A673 (cell line): Measurements from ENCODE around the gene ZNRF2.

Experiments
- EZH2 ChIP-seq: fragments of 200-600 bp; sonication (generic); IDR thresholded peaks from 2 replicates; pipeline ENCODE4 v1.6.1; 2017; ENCODE audit warnings: borderline replicate concordance, low read depth, mild to moderate bottlenecking, mixed read lengths, antibody characterized with exemption, low read length; ENCODE audit not compliant: poor library complexity, severe bottlenecking
- TF ChIP-seq, protein P1 (sequence below): fragments of 300-800, 200-600 bp; sonication (generic); conservative IDR thresholded peaks from 2 replicates; pipeline ENCODE4 v1.5.1; 2017; ENCODE audit warnings: low read depth, mild to moderate bottlenecking, antibody characterized with exemption, low read length, moderate library complexity, mixed read lengths

DNA sequence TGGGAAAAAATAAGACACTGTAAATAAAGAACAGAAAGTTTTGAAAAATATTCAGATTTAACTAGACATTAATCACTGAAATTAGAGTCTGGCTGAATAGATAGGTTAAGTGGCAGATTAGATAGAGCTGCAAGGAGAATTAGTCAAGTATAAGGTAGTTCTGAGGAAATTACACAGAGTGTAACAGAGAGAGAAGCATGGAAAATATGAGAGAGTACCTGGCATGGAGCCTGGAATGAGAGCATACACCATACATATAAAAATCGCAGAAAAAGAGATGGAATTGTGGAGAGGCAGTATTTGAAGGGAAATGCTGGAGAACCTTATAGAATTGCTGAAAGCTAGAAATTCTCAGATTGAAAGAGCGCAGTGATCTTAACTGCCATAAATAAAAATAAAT, 46.9 kb downstream of the ZNRF2 start:
- TF ChIP-seq, protein P1, sequence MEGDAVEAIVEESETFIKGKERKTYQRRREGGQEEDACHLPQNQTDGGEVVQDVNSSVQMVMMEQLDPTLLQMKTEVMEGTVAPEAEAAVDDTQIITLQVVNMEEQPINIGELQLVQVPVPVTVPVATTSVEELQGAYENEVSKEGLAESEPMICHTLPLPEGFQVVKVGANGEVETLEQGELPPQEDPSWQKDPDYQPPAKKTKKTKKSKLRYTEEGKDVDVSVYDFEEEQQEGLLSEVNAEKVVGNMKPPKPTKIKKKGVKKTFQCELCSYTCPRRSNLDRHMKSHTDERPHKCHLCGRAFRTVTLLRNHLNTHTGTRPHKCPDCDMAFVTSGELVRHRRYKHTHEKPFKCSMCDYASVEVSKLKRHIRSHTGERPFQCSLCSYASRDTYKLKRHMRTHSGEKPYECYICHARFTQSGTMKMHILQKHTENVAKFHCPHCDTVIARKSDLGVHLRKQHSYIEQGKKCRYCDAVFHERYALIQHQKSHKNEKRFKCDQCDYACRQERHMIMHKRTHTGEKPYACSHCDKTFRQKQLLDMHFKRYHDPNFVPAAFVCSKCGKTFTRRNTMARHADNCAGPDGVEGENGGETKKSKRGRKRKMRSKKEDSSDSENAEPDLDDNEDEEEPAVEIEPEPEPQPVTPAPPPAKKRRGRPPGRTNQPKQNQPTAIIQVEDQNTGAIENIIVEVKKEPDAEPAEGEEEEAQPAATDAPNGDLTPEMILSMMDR = no peak
- TF ChIP-seq EZH2 = no peak
